Upper lobe of left lung (tissue), 4 donors: ENCODE results near the gene PPP1R13L.

Source experiments
- CTCF ChIP-seq, 6 experiments: fragments of 450-650 bp in 4 of 6; fragments of 200-600 bp in 2 of 6; sonication (generic) in 2 of 6; IDR thresholded peaks; one replicate each; pipeline ENCODE4 v1.5.1; 2016 to 2019; ENCODE audit warnings: antibody characterized with exemption in 6 of 6
- EP300 ChIP-seq, 4 donors: sonication (generic); formaldehyde crosslinking; IDR thresholded peaks; one replicate each; pipeline ENCODE4 v1.5.1; 2017; ENCODE audit warnings: antibody characterized with exemption in 4 of 4, control low read depth in 2 of 4
- POLR2A ChIP-seq, 4 donors: fragments of 450-650 bp; IDR thresholded peaks; one replicate each; pipeline ENCODE4 v1.5.1; 2016 to 2017; ENCODE audit warnings: antibody characterized with exemption in 4 of 4, mild to moderate bottlenecking in 2 of 4

- TF ChIP-seq CTCF (IDR thresholded peaks at IDR 0.05) (no peak), POLR2A (IDR thresholded peaks at IDR 0.05) (no peak), EP300 (IDR thresholded peaks at IDR 0.05) (no peak)
These were observed 3.1 kb downstream of the PPP1R13L start for GRCh38 chr19:45401815-45402214.
